NT2/D1 (cell line): ENCODE measurements around the gene DHPS.
A peak's percentile ranks its signal among the peaks of the same experiment; 100 is the strongest.
"Not testable (repeated sequence)": the region's sequence is repeated elsewhere in the genome, so short reads cannot be mapped to it uniquely, and the experiment has no call there.

Experiments
- DNase-seq: peaks from one replicate; pipeline ENCODE4 v3.0.0-alpha.2; 2011; ENCODE audit warnings: low read depth, low spot score
- H3K27me3 ChIP-seq: 2 replicates; pipeline ENCODE4 v1.6.0; 2011; ENCODE audit warnings: mild to moderate bottlenecking; ENCODE audit not compliant: insufficient read length, insufficient read depth
- H3K36me3 ChIP-seq: 2 replicates; pipeline ENCODE4 v1.6.1; 2011; ENCODE audit warnings: mild to moderate bottlenecking, low read length, mixed read lengths; ENCODE audit not compliant: insufficient read depth, insufficient read length
- H3K4me1 ChIP-seq: 2 replicates; pipeline ENCODE4 v1.5.1; 2011; ENCODE audit not compliant: insufficient read depth, insufficient read length
- H3K4me3 ChIP-seq: 2 replicates; pipeline ENCODE4 v1.5.1; 2011; ENCODE audit warnings: low read depth; ENCODE audit not compliant: insufficient read length
- H3K9ac ChIP-seq: 2 replicates; pipeline ENCODE4 v1.6.0; 2011; ENCODE audit warnings: low read depth; ENCODE audit not compliant: insufficient read length
- H3K9me3 ChIP-seq: 2 replicates; pipeline ENCODE4 v1.5.1; 2011; ENCODE audit warnings: mild to moderate bottlenecking, low read length; ENCODE audit not compliant: insufficient read depth
- SUZ12 ChIP-seq: IDR thresholded peaks from 2 replicates; pipeline ENCODE4 v1.6.1; 2011; ENCODE audit not compliant: insufficient read length, insufficient read depth; ENCODE audit errors: extremely low read depth
- YY1 ChIP-seq: IDR thresholded peaks from 2 replicates; pipeline ENCODE4 v1.6.1; 2011; ENCODE audit not compliant: insufficient read length, insufficient read depth
- ZNF274 ChIP-seq: IDR thresholded peaks from 2 replicates; pipeline ENCODE4 v1.6.1; 2011; ENCODE audit warnings: mild to moderate bottlenecking, low read depth, low read length

The DHPS gene

DNA sequence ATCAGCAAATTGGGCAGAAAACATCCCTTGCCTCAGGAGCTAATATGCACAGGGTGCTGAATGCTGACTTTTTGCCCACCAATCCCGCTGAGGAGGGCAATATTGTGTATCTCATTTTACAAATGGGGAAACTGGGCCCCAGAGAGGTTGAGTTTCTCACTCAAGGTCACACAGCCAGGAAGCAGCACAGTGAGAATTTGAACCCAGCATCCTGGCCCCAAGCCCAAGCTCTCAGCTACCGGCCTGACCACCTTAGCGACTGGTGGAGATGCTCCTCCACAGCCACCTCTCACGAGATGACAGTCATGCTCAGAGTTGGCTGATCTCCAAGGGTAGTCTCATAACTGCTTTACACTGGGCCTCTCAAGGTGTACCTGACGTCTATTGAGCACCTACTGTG lies 11.3 kb upstream of the DHPS start:
- peaks cover 47% of the 10 kb centered on the region for H3K36me3 ChIP-seq
- peaks cover 5% of the 10 kb centered on the region for H3K27me3 ChIP-seq
- H3K9ac ChIP-seq: no peak overlapping the region
- no peak for TF ChIP-seq ZNF274
- no peak for TF ChIP-seq SUZ12
- no peak for TF ChIP-seq YY1
- H3K9me3 ChIP-seq: no peaks in the 10 kb centered on the region
- no peak for DNase-seq
- no peak overlapping the region for H3K4me3 ChIP-seq
- H3K4me1 ChIP-seq: peaks cover 7% of the 10 kb centered on the region

DNA sequence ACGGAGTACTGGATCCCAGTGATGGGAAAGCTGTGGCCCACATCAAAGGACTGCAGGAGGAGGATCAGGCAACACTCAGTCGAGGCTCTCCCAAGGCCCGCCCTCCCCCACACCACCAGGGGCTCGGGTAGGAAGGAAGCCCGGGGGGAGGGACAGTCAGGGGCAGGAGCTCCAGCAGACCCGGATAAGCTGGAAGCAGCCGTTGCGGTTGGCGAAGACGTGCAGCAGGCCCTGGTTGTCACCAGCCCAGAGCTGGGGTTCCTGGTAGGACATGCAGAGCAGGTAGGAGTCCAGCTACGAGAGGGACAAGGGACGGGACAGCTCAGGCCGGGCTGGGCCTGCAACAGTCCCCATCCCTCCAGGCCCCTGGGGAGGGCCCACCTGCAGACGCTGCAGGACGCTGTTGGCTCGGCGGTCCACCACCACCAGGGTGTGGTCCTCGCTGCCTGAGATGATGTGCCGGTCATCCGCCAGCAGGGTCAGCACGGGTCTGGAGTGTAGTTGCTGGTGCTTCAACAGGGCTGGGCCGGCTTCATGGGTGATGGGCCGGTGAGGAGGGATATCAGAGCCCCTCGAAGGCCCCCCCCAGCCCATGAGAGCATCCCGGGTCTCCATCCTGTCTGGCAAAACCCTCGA lies 8.0 kb upstream of the DHPS start:
- H3K36me3 ChIP-seq: peaks cover 51% of the 10 kb centered on the region
- no peak overlapping the region for H3K9ac ChIP-seq
- no peak for DNase-seq
- H3K4me1 ChIP-seq: peaks cover 4% of the 10 kb centered on the region
- TF ChIP-seq ZNF274: no peak
- TF ChIP-seq YY1: no peak
- no peak for TF ChIP-seq SUZ12
- H3K4me3 ChIP-seq: no peak overlapping the region
- no peaks in the 10 kb centered on the region for H3K9me3 ChIP-seq
- no peaks in the 10 kb centered on the region for H3K27me3 ChIP-seq

DNA sequence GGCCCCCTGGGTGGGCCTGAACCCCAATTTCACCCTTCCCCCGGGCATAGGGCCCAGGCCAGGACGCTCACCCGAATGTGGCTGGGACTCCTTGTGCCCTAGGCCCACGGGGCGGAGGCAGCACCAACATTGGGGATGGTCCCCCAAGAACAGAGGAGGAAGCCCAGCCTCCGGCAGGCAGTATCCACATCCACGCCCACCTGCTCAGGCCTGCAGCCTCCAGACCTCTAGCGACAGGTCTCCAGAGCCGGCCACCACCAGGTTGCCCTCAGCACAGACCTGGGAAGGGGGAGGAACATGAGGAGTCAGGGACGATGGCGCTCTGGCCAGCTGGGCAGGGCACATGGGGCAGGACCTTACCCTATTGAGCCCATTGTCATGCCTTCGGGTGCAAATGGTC lies 7.3 kb upstream of the DHPS start:
- DNase-seq: no peak
- no peak overlapping the region for H3K4me3 ChIP-seq
- no peaks in the 10 kb centered on the region for H3K27me3 ChIP-seq
- H3K36me3 ChIP-seq: peaks cover 56% of the 10 kb centered on the region
- no peak for TF ChIP-seq SUZ12
- no peak for TF ChIP-seq YY1
- no peak for TF ChIP-seq ZNF274
- H3K9ac ChIP-seq: no peak overlapping the region
- no peaks in the 10 kb centered on the region for H3K9me3 ChIP-seq
- H3K4me1 ChIP-seq: peaks cover 4% of the 10 kb centered on the region

DNA sequence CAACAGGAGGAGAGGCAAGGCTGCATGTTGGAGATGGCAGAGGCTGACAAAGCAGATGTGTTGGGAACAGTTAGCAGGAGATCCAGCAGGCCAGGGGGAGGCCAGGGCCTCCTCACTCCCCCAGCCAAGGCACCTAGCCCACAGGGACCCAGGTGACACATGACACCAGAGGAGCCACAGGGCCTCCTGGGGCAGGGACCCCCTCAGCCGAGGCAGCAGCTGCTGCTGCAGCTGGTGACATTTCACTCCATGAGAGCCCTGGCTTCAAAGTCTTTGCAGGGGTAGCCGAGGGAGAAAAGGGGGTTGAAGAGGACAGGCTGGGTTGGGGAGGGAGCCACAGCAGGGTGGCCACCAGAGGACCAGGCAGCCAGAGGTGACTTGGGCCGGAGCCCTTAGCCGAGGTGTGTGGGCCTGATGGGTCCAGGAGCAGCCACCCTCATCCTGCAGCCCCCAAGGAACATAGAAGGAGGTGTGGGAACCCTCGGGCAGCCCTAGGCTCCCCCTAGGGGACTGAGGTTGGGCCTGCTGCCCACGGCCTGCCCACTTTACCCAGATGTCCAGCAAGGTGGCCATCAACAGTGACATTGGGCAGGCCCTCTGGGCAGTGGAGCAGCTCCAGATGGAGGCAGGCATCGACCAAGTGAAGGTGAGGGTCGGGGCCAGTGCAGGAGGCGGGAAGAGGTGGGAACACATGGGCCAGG lies 6.0 kb upstream of the DHPS start, which contains the start of gene GNG14:
Gene GNG14 (plus strand): TSS at position 503 of the 701 bp plus-strand sequence. CDS start 51 bp downstream, at position 554.
- Histone ChIP-seq H3K9ac (peak within 1 kb of the TSS; percentile 21), H3K4me3 (no peak within 1 kb of the TSS), H3K9me3 (no peaks in the 10 kb centered on the region), H3K4me1 (peaks cover 4% of the 10 kb centered on the region), H3K27me3 (no peaks in the 10 kb centered on the region), H3K36me3 (peaks cover 53% of the 10 kb centered on the region)
- DNase-seq: no peak
- TF ChIP-seq YY1 (no peak), SUZ12 (no peak), ZNF274 (no peak)

DNA sequence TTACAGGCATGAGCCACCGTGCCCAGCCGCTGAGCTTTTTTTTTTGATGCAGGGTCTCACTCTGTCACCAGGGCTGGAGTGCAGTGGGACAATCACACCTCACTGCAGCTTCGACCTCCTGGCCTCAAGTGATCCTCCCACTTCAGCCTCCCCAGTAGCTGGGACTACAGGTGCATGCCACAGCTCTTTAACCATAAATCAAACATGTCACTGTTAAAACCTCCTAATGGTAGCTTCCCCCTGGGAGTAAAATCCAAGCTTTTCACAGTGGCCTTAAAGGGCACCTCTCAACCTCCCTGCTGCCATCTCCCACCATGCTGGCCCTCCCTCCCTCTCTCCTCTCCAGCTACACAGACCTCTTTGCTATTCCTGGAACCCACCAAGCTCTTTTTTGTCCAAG lies 4.2 kb upstream of the DHPS start:
- no peak for DNase-seq

DNA sequence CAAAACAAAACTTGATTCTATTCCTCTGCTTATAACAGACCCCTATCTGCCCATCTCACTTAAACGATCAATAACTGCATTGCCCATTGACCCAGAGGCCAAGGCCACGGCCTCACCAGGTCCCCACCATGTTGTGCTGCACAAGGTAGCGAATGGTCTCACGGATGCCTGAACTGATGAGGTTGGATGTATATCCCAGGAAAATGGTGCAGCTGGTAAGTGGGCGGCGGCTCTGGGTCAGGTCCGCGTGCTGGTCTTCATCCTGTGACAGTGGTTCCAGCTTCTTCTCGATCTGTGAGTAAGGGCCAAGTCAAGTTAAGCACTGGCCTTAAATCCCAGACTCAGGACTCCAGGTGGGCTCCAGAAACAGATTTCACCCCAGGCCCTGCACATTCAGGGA lies 1.6 kb downstream of the DHPS start:
- Histone ChIP-seq H3K27me3 (no peaks in the 10 kb centered on the region), H3K4me3 (peak overlapping the region; percentile 6), H3K9me3 (no peaks in the 10 kb centered on the region), H3K4me1 (peaks cover 12% of the 10 kb centered on the region), H3K9ac (no peak overlapping the region), H3K36me3 (peaks cover 63% of the 10 kb centered on the region)
- no peak for TF ChIP-seq SUZ12
- TF ChIP-seq ZNF274: no peak
- TF ChIP-seq YY1: no peak
- no peak for DNase-seq

More for the DNA sequence above, 4.2 kb upstream of the DHPS start:
- Histone ChIP-seq H3K4me1 (peaks cover 4% of the 10 kb centered on the region), H3K4me3 (no peak overlapping the region), H3K36me3 (peaks cover 45% of the 10 kb centered on the region), H3K9me3 (no peaks in the 10 kb centered on the region), H3K27me3 (no peaks in the 10 kb centered on the region), H3K9ac (no peak overlapping the region)
- TF ChIP-seq ZNF274 (no peak), YY1 (no peak), SUZ12 (no peak)

DNA sequence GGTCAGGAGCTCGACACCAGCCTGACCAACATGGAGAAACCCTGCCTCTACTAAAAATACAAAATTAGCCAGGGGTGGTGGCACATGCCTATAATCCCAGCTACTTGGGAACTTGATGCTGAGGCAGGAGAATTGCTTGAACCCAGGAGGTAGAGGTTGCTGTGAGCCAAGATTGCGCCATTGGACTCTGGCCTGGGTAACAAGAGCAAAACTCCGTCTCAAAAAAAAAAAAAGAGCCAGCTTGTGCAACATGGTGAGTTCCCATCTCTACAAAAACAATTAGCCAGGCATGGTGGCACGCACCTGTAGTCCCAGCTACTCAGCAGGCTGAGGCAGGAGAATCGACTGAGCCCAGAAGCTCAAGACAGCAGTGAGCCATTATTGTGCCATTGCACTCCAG lies 3.6 kb downstream of the DHPS start:
- not testable (repeated sequence) for H3K27me3 ChIP-seq, DNase-seq, H3K9me3 ChIP-seq, H3K4me3 ChIP-seq, H3K9ac ChIP-seq
- Histone ChIP-seq H3K4me1 (peaks cover 12% of the 10 kb centered on the region), H3K36me3 (peaks cover 69% of the 10 kb centered on the region)
